Hematopoietic multipotent progenitor cell treated with erythropoietin and hydrocortisone succinate and interleukin-3 and kit ligand, for 4 days (in vitro differentiated cells): ENCODE data around the gene TFAP2A.

Experiments
- DNase-seq: peaks from one replicate; pipeline ENCODE4 v3.0.0-alpha.2; 2015

The TFAP2A gene

DNA sequence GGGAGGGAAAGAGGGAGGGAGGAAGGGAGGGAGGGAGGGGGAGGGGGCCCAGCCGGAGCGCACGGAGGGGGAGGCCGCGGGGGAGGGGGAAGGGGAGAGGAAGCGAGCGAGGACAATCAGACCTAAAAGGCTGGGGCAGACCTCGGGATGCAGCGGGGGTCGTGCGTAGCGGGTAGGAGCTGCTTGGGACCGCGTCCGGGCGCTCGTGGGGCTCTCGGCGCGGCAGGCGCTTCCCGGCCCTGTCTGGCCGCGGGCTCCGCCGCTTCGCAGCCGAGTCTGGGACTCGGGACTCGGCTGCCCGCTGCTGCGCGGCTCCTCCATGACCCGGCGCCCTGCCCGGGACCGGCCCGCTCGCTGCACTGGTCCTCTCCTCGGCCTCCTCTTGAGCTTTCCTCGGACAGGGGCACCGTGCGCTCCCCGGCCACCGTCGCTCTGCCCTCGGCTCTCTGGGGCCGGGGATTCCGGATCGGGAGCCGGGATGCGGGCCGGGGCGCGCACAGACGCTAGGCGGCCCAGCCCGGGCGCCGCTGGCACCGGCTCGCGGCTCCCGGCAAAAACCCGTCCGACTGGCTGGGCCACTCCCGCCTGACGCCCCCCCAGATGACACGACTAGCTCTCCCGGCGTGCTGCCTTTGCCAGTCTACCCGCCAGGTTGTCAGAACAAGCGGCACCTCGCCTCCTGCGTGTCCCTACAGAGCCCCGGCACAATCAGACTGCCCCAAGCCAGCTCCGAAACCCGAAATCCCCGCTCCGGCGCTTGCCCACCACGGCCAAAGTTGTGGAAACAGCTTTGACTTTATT, 2.2 kb downstream of the TFAP2A start:
- DNase-seq = no peak

DNA sequence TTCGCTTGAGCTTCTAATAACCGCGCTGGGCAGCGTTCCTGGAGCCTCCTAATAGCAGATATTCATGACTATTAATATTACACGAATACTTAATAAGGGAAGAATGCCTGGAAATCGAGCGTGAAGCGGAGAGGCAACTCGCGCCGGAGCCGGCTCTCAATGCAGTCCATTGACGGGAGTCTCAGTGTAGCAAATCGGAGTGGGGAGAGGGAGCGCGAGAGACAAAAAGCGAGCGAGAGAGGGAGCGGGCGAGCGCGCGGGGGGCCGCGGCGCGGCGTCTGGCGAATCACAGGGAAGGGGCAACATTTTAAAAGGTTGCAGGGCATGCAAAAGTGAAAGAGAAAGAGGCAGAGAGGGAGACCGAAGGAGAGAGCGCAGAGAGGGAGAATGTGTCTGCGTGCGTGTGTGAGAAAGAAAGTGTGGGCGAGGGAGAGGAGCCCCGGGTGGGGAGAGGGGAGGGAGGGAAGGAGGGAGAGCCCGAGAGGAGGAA, 2.9 kb downstream of the TFAP2A start:
- DNase-seq = no peak

DNA sequence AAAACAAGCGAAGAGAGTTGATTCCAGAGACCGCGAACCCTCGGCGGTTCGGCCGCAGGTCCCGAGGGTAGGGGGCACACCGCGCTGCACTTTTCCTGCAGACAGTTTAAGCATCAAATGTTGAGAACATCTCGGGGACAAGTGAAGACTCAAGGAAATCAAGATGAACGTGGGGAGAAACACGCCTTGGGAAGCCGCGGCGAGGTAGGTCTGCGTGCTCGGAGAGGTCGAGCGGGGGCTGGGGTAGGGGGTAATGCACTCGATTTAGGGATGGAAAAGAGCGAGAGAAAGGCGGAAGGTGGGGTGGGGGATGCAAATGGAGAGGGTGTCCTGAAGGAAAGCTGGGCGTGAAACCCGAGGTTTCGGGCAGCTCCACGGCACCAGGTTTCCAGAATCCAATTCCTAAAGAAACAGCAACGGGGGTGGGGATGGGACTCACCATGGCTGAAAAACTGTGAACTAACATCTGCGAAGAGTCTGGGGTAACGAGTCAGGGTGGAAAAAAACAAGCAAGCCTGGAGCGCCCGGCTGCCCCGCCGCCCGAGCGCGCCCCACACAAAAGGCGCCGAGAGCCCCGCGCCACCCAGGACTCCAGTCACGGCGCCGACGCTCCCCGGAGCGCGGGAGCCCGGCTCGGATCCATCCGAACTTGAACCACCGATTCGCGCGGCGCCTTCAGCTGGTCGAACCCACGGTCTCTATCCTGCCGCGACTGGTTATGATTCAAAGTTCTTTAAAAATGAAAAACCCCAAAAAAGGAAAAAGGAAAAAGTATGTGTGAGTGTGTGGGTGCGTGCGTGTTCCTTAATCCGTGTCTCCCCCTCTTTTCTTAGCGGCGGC, 3.5 kb downstream of the TFAP2A start:
- no peak for DNase-seq

DNA sequence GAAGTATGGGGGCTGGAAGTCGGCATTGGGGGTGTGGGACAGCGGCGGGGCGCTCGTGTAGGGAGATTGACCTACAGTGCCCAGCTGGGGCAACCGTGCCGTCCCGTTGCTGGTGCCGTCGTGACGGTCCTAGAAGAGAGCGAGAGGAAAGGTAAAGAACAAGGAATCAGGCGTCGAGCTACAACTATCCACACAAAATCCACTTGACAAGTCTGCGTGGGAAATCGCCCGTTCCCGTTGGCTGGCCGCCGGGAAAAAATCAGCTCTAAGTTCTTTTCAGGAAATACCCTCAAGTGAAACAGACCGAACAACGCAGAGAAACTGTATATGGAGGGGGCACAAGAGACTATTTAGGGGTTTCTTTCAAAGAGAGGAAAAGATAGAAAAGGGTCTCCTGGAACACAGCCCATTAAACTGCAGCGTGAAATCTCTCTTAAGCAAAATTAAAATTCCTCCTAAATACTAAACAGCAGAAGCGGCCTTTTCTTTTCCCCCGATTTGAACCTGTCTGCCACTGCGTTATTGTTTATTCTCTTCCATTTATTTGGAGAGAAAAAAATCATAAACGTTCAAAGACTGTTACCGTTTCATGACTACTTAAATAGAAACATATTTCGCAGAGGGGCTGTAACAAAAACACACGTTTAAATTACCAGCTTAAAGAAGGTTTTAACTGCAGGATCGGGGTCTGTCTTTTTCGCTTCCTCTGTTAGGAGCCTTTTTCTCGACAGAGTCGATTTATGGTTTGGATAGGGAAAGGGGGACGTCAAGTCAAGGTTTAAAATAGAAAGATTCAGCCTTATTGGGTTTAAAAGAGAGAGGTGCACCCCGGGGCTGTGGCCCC, 4.4 kb downstream of the TFAP2A start:
- DNase-seq = no peak

DNA sequence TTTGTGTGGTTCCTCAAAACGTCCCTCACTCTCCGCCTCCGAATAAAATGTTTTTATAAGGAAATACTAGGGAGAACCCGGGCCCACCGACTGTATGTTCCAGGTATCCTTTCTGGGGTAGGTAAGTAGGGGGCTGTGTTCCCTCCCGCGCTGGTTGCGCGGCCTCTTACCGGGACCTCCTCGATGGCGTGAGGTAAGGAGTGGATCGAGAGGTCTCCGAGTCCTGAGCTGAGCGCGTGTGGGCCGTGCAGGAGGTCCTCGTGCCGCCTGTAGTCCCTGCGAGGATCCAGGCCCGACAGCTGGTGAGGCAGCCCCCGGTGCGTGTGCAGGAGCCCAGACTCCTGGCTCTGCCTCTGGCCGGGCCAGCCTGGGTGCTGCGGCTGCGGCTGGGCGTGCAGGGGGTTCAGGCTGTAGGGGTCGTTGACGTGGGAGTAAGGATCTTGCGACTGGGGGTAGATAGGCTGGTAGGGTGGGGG, 5.1 kb downstream of the TFAP2A start:
- no peak for DNase-seq

DNA sequence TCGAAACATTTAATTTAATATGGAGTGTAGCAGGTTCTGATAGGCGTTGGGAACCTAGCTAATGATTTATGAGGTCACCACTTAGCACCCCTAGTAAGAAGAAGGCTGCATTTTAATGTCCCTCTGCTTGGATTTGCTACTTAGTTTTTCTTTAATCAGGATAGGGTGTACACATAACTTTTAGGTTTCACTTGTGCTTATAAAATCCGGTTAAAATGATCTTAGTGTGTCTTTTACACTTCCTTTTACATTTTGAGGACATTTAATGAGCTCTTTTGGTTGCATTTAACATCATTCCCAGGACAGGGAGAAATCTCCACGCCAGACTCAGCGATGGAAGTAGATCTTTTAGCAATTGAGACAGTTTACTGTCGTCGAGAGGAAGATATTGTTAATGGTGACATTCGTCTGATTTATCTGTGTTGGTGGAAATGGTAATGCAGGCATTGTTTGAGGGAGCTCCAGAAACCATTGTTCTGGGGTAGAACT, 5.6 kb downstream of the TFAP2A start:
- no peak for DNase-seq

DNA sequence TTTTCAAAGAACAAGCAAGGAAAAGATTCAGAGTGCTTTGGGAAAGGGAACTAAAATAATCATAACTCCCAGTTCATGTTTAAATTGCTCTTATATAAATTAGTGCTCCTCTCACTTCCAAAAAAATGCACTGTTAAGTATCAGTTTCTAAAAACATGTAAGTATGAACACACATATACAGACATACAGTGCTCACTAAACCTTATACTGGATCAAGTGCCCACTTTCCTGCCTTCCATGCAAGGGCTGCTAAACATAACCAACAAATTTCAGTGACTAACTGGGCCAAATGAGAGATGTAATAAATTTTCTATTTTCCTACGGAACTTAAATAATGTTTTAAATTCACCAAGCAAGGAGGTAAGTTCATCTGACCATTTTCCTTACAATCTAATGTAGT, 6.4 kb downstream of the TFAP2A start:
- DNase-seq = no peak

DNA sequence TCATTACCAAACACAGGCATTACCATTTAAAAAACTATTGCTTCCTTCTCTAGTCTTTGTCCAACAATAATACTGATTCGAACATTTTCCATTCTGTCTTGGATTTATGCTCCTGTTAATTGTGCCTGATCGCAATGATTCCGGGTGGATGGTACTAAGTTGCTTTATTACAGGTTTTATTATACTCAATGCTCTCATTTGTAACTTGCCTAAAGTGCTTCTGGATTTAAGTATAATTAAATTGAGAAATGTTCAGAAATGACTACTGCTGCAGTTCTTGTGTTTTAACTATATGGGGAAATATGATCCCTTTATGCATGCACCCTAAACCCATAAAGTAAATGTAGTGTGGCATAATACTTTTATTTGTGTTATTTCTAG, 7.2 kb downstream of the TFAP2A start:
- no peak for DNase-seq

DNA sequence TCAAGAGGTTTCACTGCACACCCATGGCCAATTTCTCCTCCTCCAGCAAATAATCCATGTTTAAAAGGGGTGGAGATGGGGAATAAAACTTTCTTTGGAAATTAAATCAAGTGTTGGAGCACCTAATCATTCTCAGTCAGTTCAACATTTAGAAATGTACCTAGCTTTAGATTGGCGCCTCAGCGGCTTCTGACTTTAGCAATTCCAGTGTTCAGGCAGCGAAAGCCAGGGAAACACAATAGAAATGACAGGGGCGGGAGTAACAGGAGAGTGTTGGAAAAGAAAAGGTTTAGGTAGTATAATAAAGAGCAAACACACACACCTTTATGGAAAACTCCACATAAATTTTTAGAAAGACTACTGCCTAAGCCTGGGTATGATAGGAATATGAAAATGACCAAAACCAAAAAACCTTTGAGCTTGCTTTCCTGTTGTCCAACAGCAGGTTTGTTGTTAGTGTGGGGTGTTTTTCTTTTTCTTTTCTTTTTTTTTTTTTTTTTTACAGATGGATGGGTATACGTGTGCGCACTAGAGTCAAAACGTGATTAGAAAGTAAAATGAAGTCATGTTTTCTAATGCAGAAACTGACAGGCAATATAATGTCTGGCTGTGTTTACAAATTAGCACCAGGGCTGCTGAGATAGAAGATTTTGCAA, 7.7 kb downstream of the TFAP2A start:
- DNase-seq = no peak

DNA sequence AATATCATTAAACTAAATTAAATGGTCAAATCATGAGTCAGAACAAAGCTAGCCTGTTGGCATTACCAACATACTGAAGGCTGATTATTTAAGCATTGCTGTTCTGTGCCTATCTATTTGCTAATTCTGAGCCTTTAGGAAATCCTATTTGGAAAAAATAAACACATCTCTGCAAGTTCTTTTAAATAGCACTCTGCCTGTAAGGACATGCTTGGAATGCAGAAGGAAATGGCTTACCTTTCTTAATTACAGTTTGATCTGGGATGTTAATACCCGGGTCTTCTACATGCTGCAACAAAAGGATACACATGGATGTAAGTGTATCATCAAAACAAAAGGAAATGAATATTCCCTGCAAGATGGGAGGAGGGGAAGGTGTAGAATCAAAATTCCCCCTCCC, 8.3 kb downstream of the TFAP2A start:
- DNase-seq = no peak

DNA sequence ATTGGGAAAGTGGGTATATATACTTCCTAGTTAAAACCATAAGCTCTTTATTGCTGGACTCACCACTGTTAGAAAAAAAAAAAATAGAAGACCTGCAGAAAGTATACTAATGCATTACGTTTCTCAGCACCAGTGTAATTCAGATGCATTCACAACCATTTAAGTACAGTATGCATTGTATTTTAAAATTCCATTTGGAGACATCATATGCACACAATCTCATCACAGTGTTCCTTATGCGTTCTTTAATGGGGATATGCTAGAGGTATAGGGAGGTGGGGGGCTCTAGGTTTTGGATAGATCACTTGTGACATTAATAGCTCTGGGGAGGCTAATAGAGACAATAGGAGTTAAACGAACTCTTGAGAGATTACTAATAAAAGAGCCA, 9.4 kb downstream of the TFAP2A start:
- no peak for DNase-seq

DNA sequence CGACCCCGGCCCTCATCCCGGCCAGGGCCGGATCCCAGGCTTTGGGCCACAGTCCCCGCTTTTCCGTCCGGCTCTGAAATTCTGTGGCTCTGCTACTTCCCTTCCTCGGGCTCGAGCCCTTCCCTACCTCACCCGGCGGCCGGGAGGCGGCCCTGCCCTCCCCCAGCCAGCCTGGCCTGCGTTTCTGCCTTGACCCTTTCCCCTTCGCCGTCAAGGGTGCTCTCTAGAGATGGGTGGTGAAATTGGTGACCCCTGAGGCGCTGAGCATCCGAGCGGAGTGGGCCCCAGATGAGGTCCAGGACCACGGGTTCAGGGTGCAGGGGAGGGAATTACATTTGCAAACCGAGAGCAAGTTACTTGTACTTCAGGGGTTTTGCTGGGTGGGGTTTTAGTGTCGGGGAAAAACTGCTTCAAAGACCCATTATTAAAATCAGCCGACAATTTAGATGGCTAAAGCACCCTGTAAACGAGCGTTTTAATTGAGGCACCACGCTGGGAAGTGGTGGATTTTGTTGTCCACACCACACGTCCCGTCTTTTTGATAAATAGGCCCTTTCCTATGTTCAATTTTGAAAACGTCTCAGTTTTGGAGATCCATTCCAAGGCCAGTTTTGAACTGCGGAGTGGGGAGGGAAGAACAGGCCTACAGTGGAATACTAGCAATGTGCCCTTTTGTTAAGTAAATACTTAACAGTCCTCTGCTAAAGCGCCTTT, 9.9 kb downstream of the TFAP2A start:
- no peak for DNase-seq

DNA sequence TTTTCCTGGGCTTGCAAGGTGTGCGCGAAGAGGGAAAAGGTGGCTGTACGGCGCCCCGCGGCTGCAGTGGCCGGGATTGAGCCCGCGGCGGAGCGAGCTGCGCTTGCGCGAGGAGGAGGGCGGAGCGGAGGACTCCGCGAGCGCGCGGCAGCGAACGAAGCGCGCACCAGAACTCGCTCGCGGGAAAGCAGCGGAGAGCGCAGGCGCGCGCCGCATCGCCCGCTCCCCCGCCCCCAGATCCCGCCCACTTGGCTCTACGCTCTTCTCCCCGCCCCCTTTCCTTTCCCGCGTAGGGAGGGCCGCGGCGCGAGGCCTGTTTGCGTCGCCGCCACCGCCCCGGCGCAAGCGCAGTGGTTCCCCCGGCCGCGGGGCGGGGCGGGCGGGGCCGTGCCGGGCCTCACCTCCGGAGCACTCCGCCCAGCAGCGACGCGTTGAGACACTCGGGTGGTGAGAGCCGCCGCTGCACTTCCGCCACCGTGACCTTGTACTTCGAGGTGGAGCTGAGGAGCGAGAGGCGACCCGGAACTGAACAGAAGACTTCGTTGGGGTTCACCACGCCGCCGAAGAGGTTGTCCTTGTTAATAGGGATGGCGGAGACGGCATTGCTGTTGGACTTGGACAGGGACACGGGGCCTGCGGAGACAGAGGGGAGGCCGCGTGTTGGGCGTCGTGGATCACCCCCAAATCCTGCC, 10.6 kb downstream of the TFAP2A start:
- DNase-seq = peak; percentile 96

DNA sequence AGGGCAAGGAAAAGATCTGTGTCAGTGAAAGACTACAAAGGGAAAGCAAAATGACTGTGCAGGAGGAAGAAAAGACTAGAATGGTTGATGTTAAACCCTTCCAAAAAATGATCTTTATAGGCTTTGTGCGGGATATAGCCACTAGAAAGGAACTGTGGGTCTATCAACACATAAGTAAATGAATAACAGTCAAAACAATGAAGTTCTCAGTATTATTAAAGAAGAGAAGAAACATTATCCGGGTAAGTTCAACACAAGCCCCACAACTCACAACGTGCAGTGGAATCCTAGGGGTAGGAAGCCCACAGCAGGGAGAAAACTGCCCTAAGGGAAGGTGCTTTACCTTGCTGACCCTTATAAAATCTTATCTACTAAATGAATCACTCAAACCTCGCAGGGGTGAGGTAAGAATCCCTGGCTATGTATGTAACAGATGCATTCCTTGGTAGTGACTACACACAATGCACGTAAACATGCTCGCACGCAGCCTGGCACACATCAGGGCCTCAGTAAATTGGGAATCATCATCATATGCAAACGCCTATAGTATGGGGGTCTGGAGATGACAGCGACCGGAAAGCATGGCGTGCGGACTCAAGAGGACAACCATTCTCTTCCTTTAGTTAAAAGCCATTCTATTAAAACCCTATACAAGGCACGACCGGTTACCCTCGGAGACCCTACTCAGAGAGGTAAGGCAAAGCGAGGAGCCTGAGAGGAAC, 11.3 kb downstream of the TFAP2A start:
- no peak for DNase-seq

DNA sequence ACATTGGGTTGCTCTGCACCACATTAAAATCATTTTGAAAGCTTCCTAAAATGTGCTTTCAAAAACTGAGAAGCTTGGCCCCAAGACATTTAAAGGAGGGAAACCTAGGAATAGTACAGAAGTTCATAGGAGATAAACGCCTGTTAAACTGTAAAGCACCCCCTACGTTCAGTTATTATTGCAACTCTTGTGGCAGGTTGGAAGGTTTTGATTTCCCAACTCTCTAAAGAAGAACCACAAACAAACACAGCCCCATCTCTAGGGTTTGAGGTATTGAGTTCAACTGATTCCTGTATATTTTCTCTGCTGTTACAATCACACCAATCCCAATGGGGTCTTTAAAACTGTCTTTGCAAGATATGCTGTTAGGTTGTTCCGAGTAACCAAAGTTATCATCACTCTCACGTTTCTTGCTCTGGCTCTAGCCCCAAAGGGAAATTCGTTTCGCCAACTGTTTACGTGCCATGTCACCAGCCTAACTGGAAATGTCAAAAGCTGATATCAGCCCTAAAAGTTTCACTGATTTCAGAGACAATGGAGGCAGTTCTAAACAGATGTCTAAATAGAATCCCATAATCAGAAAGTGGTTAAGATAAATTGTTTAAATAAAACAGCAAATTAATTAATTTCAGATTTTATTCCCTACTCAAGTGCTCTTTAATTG, 12.1 kb downstream of the TFAP2A start:
- no peak for DNase-seq

DNA sequence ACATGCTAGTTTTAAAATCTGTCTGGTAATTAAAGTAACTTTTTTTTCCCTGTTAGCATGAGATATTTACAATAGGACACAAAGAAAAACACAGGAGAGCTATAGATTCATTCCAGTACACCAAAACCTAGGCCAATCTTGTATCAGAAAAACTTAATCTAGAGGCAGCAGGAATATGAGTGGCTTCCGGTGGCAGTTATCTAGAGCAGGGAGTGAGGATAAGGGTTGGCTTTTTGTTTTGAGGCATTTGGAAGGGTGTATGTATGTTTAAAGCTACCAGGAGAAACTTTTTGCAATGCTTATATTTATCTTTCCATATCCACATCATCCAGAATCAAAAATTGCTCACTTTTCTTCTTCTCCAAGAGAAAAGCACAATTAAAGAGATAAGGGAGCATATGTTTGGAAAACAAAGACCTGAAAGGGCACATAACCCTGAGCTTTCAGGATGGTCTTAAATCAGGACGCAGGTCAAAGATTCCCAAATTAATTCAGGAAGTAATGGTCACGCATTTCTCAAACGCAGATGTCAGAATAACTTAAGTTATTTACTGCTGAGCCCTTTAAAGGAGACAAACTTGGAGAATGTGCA, 13.1 kb downstream of the TFAP2A start:
- peak; percentile 68 for DNase-seq

DNA sequence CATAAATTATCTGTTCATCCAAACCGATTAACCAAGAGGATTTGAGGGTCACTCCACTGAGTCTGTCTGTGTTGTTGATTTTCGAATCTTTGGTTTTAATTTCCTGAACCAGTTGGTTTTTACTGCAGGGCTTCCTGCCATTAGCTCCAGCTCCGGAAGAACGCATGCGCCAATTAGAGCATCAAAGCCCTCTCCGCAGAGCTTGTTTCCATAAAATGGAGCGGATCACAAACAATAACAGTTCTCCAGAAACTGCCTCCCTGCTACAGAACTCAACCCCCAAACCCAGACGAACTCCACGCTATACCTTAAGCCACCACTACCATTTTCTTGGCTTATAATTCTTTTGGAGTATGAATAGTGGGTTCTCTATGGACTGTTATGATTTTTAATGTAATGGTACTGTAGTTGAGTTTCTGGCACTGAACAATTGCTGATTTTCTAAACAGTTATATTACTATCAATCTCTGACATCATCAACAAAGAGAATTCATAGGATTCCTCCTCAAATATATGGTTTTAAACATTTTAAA, 13.8 kb downstream of the TFAP2A start:
- no peak for DNase-seq

DNA sequence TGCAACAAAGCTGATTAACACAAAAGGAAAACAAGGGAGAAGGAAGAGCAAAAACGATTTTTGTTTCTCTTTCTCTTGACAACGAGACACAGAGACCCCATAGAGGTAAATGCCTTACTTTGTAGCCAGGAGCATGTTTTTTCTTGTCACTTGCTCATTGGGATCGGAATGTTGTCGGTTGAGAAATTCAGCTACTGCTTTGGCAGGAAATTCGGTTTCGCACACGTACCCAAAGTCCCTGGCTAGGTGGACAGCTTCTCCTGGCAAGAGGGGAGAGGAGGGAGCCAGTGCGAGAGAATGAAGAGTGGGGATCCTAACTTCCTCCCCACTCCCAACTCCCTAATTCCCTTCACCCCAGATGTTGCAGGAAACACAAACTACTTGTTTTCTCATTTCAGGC, 14.5 kb downstream of the TFAP2A start:
- no peak for DNase-seq

DNA sequence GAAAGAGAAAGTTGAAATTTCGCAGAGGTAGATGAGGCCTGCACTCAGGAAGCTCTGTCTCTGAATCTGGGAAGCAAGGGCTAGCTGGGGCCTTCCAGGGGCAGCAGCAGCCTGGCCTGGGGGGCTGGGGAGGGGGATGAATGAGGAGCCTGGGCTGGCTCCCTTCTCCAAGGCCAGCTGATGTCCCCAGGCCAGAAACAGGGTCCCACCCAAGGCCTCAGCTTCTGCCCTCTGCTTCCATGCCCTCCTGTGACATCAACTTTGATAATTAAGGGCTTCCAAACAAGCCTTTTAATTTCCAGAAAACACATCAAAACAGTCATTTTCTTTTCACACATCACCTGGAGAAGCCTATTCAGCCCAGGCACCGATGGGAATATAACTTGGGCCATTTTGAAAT, 15.4 kb downstream of the TFAP2A start:
- no peak for DNase-seq
